HUES6 (cell line): ENCODE results near the gene TBCD.
"Not testable (repeated sequence)": the region's sequence is repeated elsewhere in the genome, so short reads cannot be mapped to it uniquely, and the experiment has no call there.

Experiments used
- H3K27ac ChIP-seq: 2 replicates; pipeline ENCODE4 v1.7.0; 2013; ENCODE audit warnings: low read depth, mild to moderate bottlenecking, low read length, inconsistent platforms
- H3K27me3 ChIP-seq: 2 replicates; pipeline ENCODE4 v1.6.1; 2013; ENCODE audit warnings: low read length; ENCODE audit not compliant: control insufficient read depth, insufficient read depth
- H3K36me3 ChIP-seq: 2 replicates; pipeline ENCODE4 v1.6.1; 2013; ENCODE audit warnings: low read length; ENCODE audit not compliant: control insufficient read depth, insufficient read depth
- H3K4me1 ChIP-seq: 2 replicates; pipeline ENCODE4 v1.6.1; 2013; ENCODE audit warnings: low read length; ENCODE audit not compliant: control insufficient read depth, insufficient read depth
- H3K4me3 ChIP-seq: 2 replicates; pipeline ENCODE4 v1.5.1; 2013; ENCODE audit warnings: low read depth, low read length
- H3K9ac ChIP-seq: one replicate; pipeline ENCODE4 v1.6.1; 2013; ENCODE audit warnings: mild to moderate bottlenecking, low read length
- H3K9me3 ChIP-seq: 2 replicates; pipeline ENCODE4 v1.6.1; 2013; ENCODE audit warnings: low read depth, low read length; ENCODE audit not compliant: control insufficient read depth, insufficient read depth

TBCD gene

GRCh38 chr17:82959990-82960418 lies 208.1 kb downstream of the TBCD start:
- H3K4me1 ChIP-seq: no peaks in the 10 kb centered on the region
- H3K27ac ChIP-seq: no peak overlapping the region
- H3K27me3 ChIP-seq: no peaks in the 10 kb centered on the region
- H3K9me3 ChIP-seq: peaks cover 22% of the 10 kb centered on the region; the same call in 1 of the 2 replicates
- H3K4me3 ChIP-seq: no peak overlapping the region
- no peak overlapping the region for H3K9ac ChIP-seq
- peaks cover 6% of the 10 kb centered on the region for H3K36me3 ChIP-seq

GRCh38 chr17:82960419-82961271 lies 208.8 kb downstream of the TBCD start:
- H3K9me3 ChIP-seq: peaks cover 16% of the 10 kb centered on the region; the same call in 1 of the 2 replicates
- H3K36me3 ChIP-seq: peaks cover 6% of the 10 kb centered on the region
- H3K9ac ChIP-seq: no peak overlapping the region
- no peak overlapping the region for H3K27ac ChIP-seq
- H3K4me1 ChIP-seq: no peaks in the 10 kb centered on the region
- H3K27me3 ChIP-seq: no peaks in the 10 kb centered on the region
- H3K4me3 ChIP-seq: no peak overlapping the region

GRCh38 chr17:82961366-82962162 lies 209.7 kb downstream of the TBCD start:
- Histone ChIP-seq H3K4me1 (no peaks in the 10 kb centered on the region), H3K27me3 (no peaks in the 10 kb centered on the region), H3K9ac (no peak overlapping the region), H3K27ac (no peak overlapping the region), H3K4me3 (no peak overlapping the region), H3K9me3 (peaks cover 8% of the 10 kb centered on the region; the same call in 1 of the 2 replicates), H3K36me3 (peaks cover 6% of the 10 kb centered on the region)

DNA sequence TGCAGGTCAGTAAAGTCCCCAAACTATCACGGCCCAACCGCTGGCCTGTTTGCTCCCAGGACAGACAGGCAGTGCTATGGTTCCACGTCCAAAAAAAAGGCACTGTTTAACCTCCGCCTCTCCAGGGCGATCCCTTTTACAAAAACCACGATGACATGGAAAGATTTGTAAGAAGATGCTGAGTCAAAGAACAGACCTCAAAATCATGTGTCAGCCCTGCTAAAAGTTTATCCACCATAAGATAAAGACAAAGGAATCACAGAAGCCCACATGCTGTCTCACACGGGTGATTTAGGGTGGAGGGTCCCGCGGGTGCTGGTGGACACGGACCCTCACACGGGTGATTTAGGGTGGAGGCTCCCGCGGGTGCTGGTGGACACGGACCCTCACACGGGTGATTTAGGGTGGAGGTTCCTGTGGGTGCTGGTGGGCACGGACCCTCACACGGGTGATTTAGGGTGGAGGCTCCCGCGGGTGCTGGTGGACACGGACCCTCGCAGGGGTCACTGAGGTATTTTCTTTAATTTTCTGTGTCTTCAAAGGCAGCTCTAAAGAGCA lies 210.4 kb downstream of the TBCD start:
- no peak overlapping the region for H3K9ac ChIP-seq
- H3K4me3 ChIP-seq: no peak overlapping the region; the same call in 1 of the 2 replicates
- H3K4me1 ChIP-seq: no peaks in the 10 kb centered on the region
- peaks cover 6% of the 10 kb centered on the region for H3K36me3 ChIP-seq
- 0 out of 2 replicates have a peak, but pooled peaks cover 4% of the 10 kb centered on the region for H3K9me3 ChIP-seq
- no peaks in the 10 kb centered on the region for H3K27me3 ChIP-seq
- H3K27ac ChIP-seq: no peak overlapping the region

- peak overlapping the region; percentile 43 for H3K4me3 ChIP-seq
- H3K9me3 ChIP-seq: 0 out of 2 replicates have a peak, but pooled peaks cover 4% of the 10 kb centered on the region
- H3K36me3 ChIP-seq: peaks cover 6% of the 10 kb centered on the region
- peak overlapping the region; percentile 9 for H3K9ac ChIP-seq
- no peak overlapping the region for H3K27ac ChIP-seq
- H3K4me1 ChIP-seq: no peaks in the 10 kb centered on the region
- no peaks in the 10 kb centered on the region for H3K27me3 ChIP-seq
Observed at GRCh38 chr17:82963104-82963950, 211.5 kb downstream of the TBCD start.

DNA sequence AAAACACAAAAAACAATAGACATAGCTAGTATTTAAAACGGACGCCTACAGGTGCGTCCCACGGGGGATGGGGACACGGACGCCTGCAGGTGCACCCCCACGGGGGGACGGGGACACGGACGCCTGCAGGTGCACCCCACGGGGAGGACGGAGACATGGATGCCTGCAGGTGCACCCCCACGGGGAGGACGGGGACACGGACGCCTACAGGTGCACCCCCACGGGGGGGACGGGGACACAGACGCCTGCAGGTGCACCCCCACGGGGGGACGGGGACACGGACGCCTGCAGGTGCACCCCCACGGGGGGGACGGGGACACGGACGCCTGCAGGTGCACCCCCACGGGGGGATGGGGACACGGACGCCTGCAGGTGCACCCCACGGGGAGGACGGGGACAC lies 212.6 kb downstream of the TBCD start:
- H3K9ac ChIP-seq: not testable (repeated sequence)

GRCh38 chr17:82964851-82965341 lies 213.0 kb downstream of the TBCD start:
- H3K36me3 ChIP-seq: no peaks in the 10 kb centered on the region
- H3K27me3 ChIP-seq: no peaks in the 10 kb centered on the region
- H3K9ac ChIP-seq: no peak overlapping the region
- no peak overlapping the region for H3K4me3 ChIP-seq
- H3K27ac ChIP-seq: no peak overlapping the region
- H3K9me3 ChIP-seq: no peaks in the 10 kb centered on the region
- H3K4me1 ChIP-seq: no peaks in the 10 kb centered on the region

More for the DNA sequence above, 212.6 kb downstream of the TBCD start:
- not testable (repeated sequence) for H3K9me3 ChIP-seq, H3K36me3 ChIP-seq, H3K27ac ChIP-seq, H3K27me3 ChIP-seq, H3K4me3 ChIP-seq, H3K4me1 ChIP-seq

GRCh38 chr17:82965371-82965770 lies 213.5 kb downstream of the TBCD start:
- Histone ChIP-seq H3K27me3 (no peaks in the 10 kb centered on the region), H3K9ac (no peak overlapping the region), H3K27ac (no peak overlapping the region), H3K36me3 (no peaks in the 10 kb centered on the region), H3K4me3 (no peak overlapping the region), H3K4me1 (no peaks in the 10 kb centered on the region), H3K9me3 (no peaks in the 10 kb centered on the region)

- H3K27ac ChIP-seq: no peak overlapping the region
- no peaks in the 10 kb centered on the region for H3K36me3 ChIP-seq
- H3K4me1 ChIP-seq: no peaks in the 10 kb centered on the region
Observed at GRCh38 chr17:82966415-82966814, 214.6 kb downstream of the TBCD start.

More at GRCh38 chr17:82966415-82966814, 214.6 kb downstream of the TBCD start:
- H3K27me3 ChIP-seq: no peaks in the 10 kb centered on the region
- no peak overlapping the region for H3K9ac ChIP-seq
- no peak overlapping the region for H3K4me3 ChIP-seq
- H3K9me3 ChIP-seq: no peaks in the 10 kb centered on the region; the same call in 1 of the 2 replicates
